Stimulated activated CD8-positive, alpha-beta memory T cell treated with anti-CD3 and anti-CD28 coated beads, Interleukin-4, amount 100 ng/mL, for 4 hours (primary cell): ENCODE measurements around the gene ASPHD1.
"Not testable (repeated sequence)": the region's sequence is repeated elsewhere in the genome, so short reads cannot be mapped to it uniquely, and the experiment has no call there.

ENCODE experiments used
- DNase-seq, 2 donors: peaks; one replicate each; pipeline ENCODE4 v3.0.0-alpha.2; 2020; ENCODE audit warnings: low read depth in 2 of 2, low spot score in 1 of 2

ASPHD1 gene

DNA sequence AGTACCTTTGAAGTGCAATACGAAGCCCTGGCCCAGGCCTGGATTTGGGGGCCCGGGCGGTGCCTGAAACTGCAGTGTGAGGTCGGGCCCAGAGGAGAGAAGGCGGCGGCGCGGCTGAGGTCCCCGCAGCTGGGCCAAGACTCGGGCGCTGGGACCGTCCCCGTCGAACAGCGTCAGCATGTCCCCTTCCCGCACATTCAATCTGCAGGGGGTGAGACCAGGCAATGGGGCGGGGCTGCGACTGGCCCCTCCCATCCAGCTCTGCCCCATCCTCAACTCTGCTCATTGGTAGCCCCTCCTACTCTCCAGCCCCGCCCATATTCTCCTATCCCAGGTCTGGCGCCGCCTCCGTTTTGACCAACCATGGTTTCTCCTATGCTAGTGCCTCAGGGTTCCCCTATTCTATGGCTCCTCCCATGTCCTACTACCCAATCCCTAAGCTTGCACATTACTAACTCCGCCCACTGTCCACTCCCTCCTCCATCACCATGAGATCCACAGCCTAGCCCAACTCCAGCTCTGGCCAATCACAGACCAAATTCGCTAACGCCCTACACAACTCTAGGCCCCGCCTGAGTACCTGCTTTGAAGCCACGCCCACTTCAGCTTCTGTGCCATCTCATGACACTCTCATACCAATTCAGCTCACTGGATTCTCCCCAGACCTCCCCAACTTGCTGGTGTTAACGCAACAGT lies 22.9 kb upstream of the ASPHD1 start:
- no peak for DNase-seq

DNA sequence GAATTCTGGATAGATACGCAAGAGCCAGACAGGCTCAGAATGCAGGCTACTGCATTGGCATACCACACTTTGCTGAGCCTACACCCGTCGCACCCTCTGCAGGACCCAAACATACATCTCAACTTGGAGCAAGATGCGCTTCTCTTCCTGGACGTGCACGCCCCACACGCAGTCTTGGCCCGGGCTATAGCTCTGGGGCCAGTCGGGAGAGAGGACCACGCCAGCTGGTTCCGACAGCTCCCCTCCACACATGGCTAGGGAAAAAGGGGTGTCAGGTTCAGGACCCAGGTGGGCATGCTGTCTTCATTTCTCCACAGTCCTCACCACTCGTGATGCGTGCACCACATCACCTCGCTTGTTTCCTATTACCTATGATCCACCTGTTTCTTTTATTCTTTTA lies 22.1 kb upstream of the ASPHD1 start:
- no peak for DNase-seq

DNA sequence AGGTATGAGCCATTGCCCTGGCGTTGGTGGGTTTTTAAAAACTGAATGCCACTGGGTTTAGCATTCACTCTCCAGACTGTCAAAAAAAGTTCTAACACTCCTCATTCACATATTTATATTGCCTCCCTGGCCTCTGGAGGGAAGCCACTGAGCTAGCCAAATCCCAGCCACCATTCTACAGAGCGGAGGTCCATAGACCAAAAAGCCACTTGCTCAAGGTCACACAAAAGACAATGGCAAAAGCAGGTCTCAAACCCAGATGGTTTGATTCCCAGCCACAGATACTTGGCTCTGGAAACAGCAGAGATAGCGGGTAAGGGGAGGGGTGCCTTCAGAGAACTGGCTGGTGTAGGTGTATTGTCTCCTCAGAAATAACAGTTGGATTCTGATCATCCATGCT lies 19.2 kb upstream of the ASPHD1 start:
- no peak for DNase-seq

DNA sequence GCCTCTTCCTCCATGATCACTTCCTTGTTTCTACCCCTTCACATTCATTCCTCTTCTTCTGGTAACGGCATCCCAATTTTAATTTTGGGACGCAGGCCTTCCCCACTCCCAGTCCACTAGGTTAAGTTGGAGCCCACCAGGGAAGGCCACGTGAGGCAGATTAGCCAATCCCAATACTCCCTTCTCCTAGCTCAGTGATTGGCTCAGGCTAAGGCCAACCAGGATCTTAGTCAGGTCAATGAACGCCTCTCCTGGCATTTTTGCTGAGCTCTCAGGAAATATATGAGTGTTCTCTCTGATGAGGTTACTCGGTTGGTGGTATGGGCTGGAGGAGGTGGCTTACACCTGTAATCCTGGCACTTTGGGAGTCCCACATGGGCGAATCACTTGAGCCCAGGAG lies 16.3 kb upstream of the ASPHD1 start:
- no peak for DNase-seq

DNA sequence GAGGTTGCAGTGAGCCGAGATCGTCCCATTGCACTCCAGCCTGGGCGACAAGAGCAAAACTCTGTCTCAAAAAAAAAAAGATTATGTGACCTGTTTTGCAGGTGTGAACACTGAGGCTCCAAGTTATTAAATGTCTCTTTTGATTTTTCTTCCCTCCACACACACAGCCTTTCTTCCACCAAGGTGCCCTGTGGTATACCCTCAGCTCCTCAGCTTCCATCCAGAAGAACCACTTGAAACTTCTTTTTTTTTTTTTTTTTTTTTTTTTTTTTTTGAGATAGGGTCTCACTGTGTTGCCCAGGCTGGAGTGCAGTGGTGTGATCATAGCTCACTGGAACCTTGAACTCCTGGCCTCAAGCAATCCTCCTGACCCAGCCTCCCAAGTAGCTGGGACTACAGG lies 10.9 kb upstream of the ASPHD1 start:
- not testable (repeated sequence) for DNase-seq

DNA sequence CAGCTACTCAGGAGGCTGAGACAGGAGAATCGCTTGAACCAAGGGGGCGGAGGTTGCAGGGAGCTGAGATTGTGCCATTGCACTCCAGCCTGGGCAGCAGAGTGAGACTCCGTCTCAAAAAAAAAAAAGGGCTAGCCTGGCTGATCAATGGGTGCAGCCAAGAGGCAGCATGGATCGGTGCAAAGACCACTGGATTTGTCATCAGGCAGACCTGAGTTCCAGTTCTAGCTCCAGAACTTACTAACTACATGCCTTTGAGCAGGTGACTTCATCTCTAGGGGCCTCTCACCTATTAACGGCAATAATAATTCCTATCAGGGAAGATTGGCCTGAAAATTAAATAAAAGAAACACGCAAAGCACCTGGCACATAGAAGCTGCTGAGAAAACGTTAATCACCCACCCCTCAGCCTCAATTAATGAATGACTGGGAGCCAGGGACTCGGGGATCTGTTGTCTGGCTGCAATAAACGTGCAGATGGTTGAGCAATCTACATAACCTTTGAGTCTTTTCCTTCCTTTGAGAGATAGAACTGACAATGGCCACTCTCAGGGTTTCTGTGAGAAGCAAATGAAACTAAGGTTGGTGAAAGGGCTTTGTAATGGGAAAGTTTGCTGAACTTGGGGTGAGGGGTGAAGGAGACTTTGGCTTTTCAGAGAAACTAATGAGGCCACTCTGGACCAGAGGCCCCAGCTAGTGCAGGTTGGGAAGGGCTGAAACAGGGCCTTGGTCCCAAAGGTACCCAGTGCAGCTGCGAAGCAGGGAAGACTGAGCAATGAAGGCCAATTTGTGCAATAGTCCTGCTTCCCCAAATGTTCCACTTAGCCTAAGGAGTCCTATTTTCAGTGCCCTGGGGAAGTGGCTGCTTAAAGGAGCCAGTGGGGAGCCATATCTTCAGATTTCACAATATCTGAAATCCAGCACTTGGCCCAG lies 8.5 kb upstream of the ASPHD1 start:
- no peak for DNase-seq

DNA sequence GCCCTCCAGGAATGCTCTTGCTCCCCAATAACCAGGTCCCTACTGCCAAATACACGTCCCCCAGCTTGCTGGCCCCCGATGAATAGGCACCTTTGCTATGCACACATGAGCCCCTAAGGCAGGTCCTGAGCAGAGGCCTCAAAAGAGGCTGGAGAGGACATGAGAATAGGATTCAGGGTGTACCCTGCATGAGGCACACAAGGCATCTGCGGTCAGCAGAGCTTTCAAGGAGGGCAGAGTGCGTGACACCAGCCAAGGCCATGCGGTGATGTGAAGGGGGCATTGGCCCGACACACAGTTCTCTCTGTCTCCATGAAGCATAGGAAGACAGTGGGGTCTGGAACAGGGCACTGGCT lies 7.9 kb upstream of the ASPHD1 start:
- DNase-seq, result no peak

DNA sequence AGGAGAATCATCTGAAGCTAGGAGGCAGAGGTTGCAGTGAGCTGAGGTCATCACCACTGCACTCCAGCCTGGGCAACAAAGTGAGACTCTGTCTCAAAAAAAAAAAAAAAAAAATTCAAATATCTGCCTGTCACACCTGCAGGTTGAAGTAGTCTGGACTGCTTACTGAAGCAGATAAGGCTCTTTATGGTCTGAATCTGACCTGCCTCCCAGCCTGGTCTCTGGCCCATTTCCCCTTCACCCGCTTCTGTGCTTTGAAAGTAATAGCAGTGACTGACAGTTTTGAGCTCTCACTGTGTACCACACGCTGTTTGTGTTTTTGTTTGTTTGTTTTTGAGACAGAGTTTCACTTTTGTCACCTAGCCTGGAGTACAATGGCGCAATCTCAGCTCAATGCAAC lies 6.7 kb upstream of the ASPHD1 start:
- no peak for DNase-seq

DNA sequence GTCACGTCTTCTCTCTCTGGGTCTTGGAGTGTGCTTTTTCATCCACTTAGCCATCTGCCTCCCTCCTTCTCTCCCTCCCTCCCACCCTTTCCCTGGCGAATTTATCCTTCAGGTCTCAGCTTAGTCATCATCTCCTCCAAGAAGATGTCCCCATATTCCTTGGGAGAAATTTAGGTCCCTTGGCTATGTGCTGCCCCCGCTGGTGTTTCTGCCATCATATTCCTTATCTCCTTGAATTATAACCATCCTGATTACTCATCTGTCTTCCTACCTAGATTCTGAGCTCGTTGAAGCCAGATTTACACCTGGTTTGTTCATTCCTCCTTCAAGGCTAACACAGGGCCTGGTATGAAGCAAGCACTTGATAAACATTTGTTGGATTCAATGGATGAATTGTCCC lies 5.9 kb upstream of the ASPHD1 start:
- no peak for DNase-seq

DNA sequence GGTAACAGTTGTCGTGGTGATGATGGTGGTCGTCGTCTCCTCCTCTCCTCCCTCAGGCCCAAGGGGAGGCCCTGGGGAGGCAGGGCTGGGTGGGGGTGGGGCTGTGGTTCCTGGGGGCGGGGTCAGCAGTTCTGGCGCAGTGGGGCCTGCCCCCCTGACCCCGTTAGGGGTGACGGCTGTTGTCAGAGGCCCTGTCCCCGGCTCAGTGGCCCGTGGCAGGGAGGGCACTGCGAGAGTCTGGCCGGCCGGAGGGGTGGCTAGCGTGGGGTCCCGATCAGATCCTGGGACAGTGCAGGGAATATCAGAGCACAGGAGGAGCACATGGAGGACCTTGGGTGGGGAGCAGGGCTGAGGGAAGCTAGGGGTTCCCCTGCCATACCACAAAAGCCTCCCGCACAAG lies 3.4 kb upstream of the ASPHD1 start:
- no peak for DNase-seq

DNA sequence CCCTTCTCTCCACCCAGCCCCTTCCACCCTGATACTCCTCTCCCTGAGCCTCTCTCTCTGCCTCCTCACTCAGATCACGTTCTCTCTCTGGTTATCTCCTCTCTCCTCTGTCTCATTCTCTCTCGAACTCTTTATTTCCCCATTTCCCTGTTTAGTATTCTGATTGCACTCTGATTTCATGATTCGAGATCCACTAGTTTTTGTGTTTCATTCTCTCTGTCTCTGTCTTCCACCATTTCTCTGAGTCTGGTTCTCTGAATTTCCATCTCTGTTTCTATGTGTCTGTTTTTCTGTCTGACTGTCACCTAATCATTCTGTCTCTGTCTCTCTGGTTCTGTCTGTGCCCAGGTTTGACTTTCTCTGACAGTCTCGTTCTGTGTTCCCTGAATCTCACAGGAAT lies 3.0 kb upstream of the ASPHD1 start:
- DNase-seq, result no peak

DNA sequence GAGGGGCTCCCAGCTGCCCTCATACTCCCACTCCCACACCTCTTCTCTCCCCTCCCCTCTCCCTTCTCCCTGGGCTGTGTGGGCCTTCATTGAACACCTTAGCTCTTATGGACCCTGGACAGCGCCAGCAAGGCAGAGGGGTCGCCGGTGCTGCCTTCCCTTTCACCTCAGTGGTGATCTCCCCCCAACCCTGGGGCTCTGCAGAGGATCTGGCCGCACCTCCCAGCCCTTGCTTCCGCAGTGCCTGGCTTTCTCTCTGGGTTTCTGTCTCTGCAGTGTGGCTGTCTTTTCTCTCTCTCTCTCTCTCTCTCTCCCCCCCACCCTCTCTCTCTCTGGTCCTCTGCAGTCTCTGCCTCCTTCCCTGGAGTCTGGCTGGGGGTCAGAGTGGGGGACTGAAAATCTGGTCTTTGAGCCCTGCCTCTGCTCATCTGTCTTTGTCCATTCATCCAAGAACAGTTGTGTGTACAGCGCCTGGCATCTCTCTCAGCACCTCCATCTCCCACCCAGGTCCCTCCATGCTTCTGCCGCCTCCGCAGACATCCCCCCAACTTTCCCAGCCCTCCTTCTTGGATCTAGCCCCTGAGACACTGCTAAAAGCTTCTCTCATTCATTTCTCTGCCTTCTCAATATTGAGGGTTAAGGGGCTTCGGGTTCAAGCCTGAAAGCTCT lies 2.0 kb upstream of the ASPHD1 start:
- DNase-seq, result no peak

DNA sequence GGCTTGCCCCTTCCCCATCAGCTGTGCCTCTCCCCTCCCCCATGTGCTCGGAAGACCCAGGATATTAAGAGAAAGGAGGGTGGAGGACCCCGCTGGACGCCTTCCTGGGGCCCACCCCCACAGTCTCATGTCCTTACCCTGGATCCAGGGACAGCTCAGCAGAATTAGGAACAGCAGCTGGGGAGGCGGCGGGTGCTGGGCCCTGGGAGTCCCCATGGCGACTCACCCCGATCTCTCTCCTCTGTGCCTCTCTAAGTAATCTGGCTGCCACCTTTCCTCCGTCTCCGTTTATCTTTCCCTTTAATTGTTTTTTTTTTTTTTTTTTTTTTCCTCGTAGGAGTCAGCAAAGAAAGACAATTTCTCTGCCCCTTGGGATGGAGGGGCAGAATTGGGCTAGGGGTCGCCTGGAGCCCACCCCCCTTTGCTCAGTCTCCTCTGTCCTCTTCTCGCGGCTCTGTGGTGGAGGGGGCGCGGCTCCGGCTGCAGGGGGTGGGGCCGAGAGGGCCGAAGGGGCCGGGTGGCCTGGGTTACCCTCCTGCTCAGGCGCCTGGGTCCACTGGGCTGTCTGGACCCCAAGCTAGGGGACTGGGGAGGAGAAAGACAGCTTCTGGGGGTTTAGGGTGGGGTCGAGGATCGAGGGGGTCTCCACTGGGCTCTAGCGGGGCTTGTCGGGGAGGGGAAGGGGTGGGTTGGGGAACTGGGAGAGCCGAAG lies 1.3 kb upstream of the ASPHD1 start:
- DNase-seq, result no peak

DNA sequence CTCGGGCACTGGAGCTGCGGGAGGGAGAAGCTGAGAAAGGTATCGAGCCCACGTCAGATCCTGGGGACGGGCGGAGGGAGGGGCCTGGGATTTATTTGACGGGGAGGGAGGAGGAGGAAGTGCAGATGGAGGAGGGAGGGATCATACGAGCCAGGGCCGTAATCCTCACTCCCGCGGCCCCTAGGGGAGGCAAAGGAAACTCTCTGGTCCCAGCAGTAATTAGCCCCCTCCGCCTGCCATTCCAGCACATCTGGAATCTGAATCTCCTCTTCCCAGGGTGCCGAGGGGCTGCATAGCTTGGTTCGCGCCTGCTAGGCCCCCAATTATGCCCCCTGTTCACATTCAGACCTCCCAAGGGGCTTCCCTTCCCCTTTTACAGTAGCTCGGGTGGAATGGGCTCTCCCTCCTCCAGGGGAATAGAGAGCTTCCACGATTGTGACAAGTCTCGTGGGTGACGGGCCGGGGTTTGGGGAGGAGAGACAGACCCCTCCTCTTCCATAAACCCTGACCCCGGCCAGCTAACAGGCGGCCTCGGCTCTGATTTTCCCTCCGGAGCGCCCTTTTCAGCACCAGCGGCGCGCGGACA lies 679 bp upstream of the ASPHD1 start, which contains the start of gene SEZ6L2:
Gene SEZ6L2 (minus strand): TSS at position 35 of the 586 bp plus-strand sequence. CDS start 531 bp downstream, outside the sequence.
- DNase-seq, result peak; percentile 35 to 41

DNA sequence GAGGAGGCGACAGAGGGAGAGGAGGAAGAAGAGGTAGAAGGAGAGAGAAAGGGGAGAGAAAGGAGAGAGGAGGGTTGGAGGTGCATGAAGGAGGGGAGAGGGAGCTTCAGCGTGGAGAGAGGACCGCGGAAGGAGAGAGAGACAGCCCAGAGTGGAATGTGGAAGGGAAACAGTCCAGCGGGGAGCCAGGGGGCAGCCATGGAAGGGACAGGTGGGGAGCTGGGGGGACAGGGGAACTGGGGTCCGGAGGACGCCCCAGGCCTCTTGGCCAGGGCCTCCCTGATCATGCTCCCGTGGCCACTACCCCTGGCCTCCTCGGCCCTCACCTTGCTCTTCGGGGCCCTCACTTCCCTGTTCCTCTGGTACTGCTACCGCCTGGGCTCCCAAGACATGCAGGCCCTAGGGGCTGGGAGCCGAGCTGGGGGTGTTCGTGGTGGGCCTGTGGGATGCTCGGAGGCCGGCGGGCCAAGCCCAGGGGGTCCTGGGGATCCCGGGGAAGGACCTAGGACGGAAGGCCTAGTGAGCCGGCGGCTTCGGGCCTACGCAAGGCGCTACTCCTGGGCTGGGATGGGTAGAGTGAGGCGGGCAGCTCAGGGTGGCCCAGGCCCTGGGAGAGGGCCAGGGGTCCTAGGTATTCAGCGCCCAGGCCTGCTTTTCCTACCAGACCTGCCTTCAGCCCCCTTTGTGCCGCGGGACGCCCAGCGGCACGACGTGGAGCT lies 759 bp downstream of the ASPHD1 start:
- DNase-seq, result no peak

DNA sequence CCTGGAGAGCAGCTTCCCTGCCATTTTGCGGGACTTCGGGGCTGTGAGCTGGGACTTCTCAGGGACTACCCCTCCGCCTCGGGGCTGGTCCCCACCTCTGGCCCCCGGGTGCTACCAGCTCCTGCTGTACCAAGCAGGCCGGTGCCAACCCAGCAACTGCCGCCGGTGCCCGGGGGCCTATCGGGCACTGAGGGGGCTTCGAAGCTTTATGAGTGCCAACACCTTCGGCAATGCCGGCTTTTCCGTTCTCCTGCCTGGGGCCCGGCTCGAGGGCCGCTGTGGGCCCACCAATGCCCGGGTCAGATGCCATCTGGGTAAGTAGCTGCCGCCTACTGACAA lies 1.3 kb downstream of the ASPHD1 start:
- DNase-seq, result no peak

DNA sequence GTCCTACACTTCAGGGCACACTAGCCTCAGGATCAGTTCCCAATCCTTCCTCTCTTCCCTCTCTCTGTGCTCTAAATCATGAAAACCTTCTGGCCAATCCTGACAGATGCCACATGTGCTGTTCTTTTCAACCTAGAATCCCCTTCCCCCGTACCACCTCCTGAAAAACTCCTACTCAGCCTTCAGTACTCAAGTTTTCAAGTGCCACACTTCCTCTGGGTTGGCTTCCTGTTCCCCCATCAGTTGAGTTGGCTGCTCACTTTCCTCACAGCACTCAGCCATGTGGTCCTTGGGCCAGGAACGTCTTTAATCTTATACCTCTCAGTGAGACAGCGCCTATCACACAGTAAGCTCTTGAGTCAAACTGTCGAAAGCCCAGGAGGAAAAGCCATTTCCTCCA lies 3.3 kb downstream of the ASPHD1 start:
- DNase-seq, result no peak

DNA sequence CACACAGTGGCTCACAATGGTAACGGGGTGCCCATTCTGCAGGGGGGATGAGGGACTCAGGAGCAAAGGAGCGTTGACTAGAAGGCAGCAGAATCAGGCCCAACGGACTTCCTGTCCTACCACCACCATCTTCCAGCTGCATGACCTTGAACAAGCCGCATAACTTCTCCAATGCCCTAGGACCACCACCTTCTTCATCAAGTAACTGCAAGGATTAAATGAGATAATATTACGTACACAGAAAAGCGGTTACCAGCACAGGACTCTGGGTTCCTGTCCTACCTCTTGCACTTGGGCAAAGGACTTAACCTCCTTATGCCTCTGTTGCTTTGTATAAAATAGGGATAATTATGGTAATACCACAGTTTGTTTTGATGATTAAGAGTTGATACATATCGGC lies 4.7 kb downstream of the ASPHD1 start:
- no peak for DNase-seq

DNA sequence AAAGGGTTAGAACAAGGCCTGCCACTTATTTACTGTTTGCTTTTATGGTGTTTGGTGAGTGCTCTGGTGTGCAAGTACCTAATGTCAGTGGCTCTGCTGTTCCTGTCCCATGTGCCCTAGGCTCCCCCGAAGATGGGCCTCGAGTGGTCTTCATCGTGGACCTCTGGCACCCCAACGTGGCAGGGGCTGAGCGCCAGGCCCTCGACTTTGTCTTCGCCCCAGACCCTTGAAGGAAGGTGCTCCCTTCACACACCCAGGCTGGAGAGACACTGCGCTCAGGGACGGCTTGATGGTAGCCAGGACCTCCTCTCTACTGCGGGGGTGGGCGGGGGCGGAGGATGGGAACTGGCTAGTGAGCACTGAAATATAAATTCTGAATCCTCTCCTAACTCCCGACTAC lies 5.4 kb downstream of the ASPHD1 start:
- DNase-seq, result no peak

DNA sequence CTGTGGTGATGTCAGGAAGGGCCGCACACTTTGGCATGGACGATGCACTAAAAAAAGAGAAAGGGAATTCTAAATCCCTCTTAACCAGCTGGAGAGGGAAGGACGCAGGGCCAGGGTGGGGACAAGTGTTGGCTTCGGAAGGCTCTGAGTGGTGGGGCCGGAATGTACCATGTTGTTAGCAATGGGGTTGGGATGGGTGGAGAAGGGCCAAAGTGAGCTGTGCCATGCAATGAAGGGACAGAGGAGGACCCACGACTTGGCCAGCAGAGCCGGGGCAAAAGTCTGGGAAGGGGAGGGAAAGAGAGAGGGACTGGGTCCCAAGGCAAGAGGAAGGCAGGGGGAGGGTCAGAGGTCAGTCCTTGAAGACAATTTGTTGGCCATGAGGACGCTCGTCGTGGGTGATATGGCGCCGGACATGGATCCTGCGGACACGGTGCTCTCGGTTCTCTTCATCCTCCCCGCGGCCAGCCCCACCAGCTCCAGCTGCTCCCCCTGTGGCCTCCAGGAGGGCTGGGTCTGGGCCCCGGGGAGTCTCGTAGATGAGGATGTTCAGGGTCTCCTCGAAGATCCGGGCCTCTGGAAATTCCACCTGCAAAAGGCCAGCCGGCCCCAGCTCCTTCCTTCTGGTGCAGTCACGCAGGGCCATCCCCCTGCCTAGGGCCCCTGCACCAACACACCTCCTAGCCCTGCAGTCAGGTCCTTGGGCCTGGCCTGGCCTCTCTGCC lies 6.4 kb downstream of the ASPHD1 start:
- no peak for DNase-seq
